Bronchial epithelial cell (primary cell): ENCODE results near the gene CHD1. TPM values are rescaled to one million over a fixed set of nuclear protein-coding genes. Genes with fewer than 3 reads are reported as not detected.

Source experiments
- DNase-seq: peaks from one replicate; pipeline ENCODE4 v3.0.0-alpha.2; 2010; ENCODE audit warnings: low read depth
- FAIRE-seq: peaks from 2 replicates; lab custom pipeline; 2011; peaks lifted over from hg19 to GRCh38; lab: Jason Lieb, UNC
- H3K27me3 ChIP-seq: 2 replicates; pipeline ENCODE4 v1.5.1; 2011; ENCODE audit warnings: low read length; ENCODE audit not compliant: control insufficient read depth, insufficient read depth
- H3K36me3 ChIP-seq: 2 replicates; pipeline ENCODE4 v1.5.1; 2011; ENCODE audit warnings: low read length; ENCODE audit not compliant: control insufficient read depth, insufficient read depth
- H3K4me3 ChIP-seq: 2 replicates; pipeline ENCODE4 v1.5.1; 2011; ENCODE audit warnings: mild to moderate bottlenecking, low read depth, low read length, control low read depth
- total RNA-seq: library from RNA; depleted of rRNA; stranded (reverse); fragments of >200 nt; gene quantifications from 2 replicates; pipeline ENCODE4 v1.2.1, GENCODE V29; 2014
- TF ChIP-seq, protein P1 (sequence below): IDR thresholded peaks from 2 replicates; pipeline ENCODE4 v1.5.1; 2011; ENCODE audit warnings: mild to moderate bottlenecking, moderate library complexity, low read length, control low read depth, inconsistent platforms; ENCODE audit not compliant: insufficient read depth, severe bottlenecking

The CHD1 gene
- total RNA-seq, 1 donor from 2014 or later, result 50.5 TPM

DNA sequence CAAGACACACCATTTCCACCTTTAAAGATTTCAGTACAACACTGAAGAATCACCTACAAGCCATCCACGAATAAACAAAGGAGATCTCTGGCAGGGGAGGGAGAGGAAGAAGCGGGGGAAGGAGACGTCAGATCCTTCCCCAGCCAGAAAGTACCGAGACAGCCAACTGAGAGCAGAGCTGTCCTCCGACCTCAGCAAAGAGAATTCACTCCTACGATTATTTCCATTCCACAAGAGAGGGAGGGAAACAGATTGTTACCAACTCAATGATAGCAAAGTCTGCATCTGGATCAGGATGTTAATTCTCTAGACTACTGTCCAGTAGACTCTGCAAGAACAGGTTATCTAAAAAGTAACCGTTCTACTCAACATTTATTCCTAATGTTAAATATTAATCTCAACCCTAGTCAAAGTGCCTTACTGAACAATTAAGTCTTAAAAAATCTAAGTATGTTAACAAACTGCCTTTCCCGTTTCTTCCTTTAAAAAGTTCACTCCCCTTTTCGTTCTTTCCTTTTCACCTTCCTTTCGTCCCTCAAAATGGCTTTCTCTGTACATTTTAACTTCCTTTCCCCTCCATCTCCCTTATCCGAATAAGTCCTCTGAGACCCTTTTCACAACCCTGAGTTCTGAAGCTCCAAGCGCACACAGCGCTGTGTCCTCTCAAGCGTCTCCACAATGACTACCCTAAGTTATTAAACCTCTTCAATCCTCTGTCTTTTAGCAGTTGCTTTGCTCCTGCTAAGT, 1.4 kb downstream of the CHD1 start:
- DNase-seq, result peak; percentile 61
- Histone ChIP-seq H3K4me3 (peak overlapping the region; percentile 72), H3K36me3 (peaks cover 3% of the 10 kb centered on the region), H3K27me3 (no peaks in the 10 kb centered on the region)
- TF ChIP-seq, protein P1, sequence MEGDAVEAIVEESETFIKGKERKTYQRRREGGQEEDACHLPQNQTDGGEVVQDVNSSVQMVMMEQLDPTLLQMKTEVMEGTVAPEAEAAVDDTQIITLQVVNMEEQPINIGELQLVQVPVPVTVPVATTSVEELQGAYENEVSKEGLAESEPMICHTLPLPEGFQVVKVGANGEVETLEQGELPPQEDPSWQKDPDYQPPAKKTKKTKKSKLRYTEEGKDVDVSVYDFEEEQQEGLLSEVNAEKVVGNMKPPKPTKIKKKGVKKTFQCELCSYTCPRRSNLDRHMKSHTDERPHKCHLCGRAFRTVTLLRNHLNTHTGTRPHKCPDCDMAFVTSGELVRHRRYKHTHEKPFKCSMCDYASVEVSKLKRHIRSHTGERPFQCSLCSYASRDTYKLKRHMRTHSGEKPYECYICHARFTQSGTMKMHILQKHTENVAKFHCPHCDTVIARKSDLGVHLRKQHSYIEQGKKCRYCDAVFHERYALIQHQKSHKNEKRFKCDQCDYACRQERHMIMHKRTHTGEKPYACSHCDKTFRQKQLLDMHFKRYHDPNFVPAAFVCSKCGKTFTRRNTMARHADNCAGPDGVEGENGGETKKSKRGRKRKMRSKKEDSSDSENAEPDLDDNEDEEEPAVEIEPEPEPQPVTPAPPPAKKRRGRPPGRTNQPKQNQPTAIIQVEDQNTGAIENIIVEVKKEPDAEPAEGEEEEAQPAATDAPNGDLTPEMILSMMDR, result no peak
- no peak for FAIRE-seq

DNA sequence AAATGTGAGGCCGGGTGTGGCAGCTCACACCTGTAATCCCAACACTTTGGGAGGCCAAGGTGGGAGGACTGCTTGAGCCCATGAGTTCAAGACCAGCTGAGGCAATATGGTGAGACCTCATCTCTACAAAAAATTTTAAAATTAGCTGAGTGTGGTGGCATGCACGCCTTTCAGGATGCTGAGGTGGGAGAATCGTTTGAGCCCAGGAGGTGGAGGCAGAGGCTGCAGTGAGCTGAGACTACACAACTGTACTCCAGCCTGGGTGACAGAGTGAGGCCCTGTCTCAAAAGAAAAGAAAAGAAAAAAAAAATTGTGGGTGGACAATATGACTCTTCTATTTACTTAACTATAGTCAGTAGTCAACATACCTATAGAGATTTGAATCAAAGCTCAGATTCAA, 4.8 kb downstream of the CHD1 start:
- FAIRE-seq (no peak), DNase-seq (no peak)
- TF ChIP-seq, protein P1, result no peak
- peaks cover 4% of the 10 kb centered on the region for H3K36me3 ChIP-seq
- H3K4me3 ChIP-seq, result no peak overlapping the region
- no peaks in the 10 kb centered on the region for H3K27me3 ChIP-seq

DNA sequence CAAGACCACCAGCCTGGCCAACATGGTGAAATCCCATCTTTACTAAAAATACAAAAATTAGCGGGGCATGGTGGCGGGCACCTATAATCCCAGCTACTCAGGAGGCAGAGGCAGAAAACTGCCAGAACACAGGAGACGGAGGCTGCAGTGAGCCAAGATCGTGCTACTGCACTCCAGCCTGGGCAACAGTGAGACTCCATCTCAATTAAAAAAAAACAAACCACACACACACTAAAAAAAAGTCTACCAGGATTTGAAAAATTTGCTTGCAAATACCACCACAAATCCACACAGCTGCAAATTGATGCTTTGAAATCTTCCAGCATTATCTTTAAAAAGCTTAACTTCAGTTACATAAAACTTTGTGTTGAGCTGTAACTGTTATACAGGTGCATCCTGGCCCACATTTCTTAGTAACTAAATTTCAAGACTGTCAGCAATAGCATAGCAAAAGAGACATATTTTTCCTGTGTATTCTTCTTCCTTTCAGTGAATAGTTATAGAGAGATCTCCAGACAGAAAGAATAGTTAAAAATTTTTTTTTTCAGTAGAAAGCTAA, 6.8 kb downstream of the CHD1 start:
- Histone ChIP-seq H3K4me3 (no peak overlapping the region), H3K27me3 (no peaks in the 10 kb centered on the region), H3K36me3 (peaks cover 4% of the 10 kb centered on the region)
- TF ChIP-seq, protein P1, result no peak
- FAIRE-seq, result no peak
- no peak for DNase-seq

DNA sequence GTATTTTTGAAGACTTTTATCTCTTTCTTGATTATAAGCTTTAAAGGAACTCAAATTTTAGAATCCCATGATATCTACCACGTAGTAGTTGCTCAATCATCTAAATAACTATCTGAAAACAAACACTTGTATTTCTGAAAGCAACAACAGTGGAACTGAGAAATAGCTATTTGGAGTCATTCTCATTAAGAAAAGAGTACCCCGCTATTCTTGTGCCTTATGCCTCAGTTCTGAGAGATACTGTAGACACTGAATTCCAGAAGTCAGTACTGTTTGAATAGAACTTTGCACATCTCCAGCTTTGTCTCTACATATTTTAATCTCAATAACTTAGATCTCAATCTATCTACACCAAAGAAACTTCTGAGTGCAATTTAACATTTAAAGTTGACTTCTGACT, 11.4 kb downstream of the CHD1 start:
- TF ChIP-seq, protein P1, result no peak
- peaks cover 2% of the 10 kb centered on the region for H3K36me3 ChIP-seq

DNA sequence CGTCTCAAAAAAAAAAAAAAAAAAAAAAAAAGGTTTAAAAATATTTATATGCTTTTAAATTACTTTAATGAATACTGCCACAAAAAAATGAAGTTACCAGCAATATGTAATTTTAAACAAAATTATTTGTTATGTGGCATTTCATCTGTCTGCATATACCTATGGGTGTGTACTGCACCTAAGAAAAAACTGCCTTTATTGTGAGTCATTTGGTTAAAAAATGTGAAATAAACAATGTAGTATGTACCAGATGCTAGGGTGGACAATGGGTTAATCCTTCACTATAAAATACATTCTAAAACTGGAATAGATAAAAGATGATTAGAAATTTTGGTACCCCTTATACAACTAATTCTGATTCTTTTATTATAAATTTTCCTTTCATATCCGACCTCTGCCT, 12.3 kb downstream of the CHD1 start:
- FAIRE-seq (no peak), DNase-seq (no peak)
- H3K36me3 ChIP-seq, result peaks cover 2% of the 10 kb centered on the region
- TF ChIP-seq, protein P1, result no peak
- no peak overlapping the region for H3K4me3 ChIP-seq
- H3K27me3 ChIP-seq, result no peaks in the 10 kb centered on the region

More for the DNA sequence above, 11.4 kb downstream of the CHD1 start:
- no peak for FAIRE-seq
- Histone ChIP-seq H3K27me3 (no peaks in the 10 kb centered on the region), H3K4me3 (no peak overlapping the region)
- DNase-seq, result no peak
